CD14-positive monocyte (primary cell): ENCODE results near the gene EGF. TPM values are rescaled to one million over a fixed set of nuclear protein-coding genes. Genes with fewer than 3 reads are reported as not detected.

Experiments used
- DNase-seq, 3 donors: peaks; one replicate each; pipeline ENCODE4 v3.0.0-alpha.2; 2011 to 2022
- H2AFZ ChIP-seq: 2 replicates; pipeline ENCODE4 v1.6.0; 2012; ENCODE audit warnings: mild to moderate bottlenecking, low read depth, low read length, inconsistent platforms; ENCODE audit not compliant: insufficient read depth, poor library complexity, severe bottlenecking
- H3K27ac ChIP-seq, 2 donors: 1 replicate in 1 of 2; 2 replicates in 1 of 2; pipeline ENCODE4 v1.5.1; 2012 to 2013; ENCODE audit warnings: low read length in 2 of 2, control low read depth in 1 of 2, inconsistent platforms in 1 of 2, low read depth in 1 of 2, mild to moderate bottlenecking in 1 of 2
- H3K27me3 ChIP-seq, 2 donors: one replicate each; pipeline versions ENCODE4 v1.6.0 to v1.6.1; 2011 to 2013; ENCODE audit warnings: low read length in 2 of 2; ENCODE audit not compliant: control insufficient read depth in 2 of 2, insufficient read depth in 2 of 2
- H3K36me3 ChIP-seq, 2 donors: replicated peaks in 1 of 2; 1 replicate in 1 of 2; 2 replicates in 1 of 2; pipeline versions ENCODE4 v1.5.1 to v1.6.1; 2012 to 2013; ENCODE audit warnings: low read length in 2 of 2, control low read depth in 1 of 2, inconsistent platforms in 1 of 2, mild to moderate bottlenecking in 1 of 2; ENCODE audit not compliant: insufficient read depth in 2 of 2, control insufficient read depth in 1 of 2
- H3K4me1 ChIP-seq, 2 donors: 1 replicate in 1 of 2; 2 replicates in 1 of 2; pipeline versions ENCODE4 v1.5.1 to v1.6.1; 2012 to 2013; ENCODE audit warnings: low read length in 2 of 2, control low read depth in 1 of 2, inconsistent platforms in 1 of 2, mild to moderate bottlenecking in 1 of 2, moderate library complexity in 1 of 2; ENCODE audit not compliant: insufficient read depth in 2 of 2, control insufficient read depth in 1 of 2
- H3K4me2 ChIP-seq: replicated peaks from 2 replicates; pipeline ENCODE3; 2012; ENCODE audit warnings: low read length, moderate library complexity, mild to moderate bottlenecking; ENCODE audit not compliant: poor library complexity, severe bottlenecking; ENCODE audit errors: extremely low read depth
- H3K4me3 ChIP-seq, 3 experiments: fragments of 200-600 bp in 1 of 3; sonication (generic) in 1 of 3; replicated peaks in 1 of 3; 1 replicate in 2 of 3; 2 replicates in 1 of 3; pipeline ENCODE4 v1.5.1; 2011 to 2013; ENCODE audit warnings: low read length in 3 of 3, mild to moderate bottlenecking in 3 of 3, control low read depth in 2 of 3, low read depth in 2 of 3, inconsistent platforms in 1 of 3, moderate library complexity in 1 of 3
- H3K79me2 ChIP-seq: 2 replicates; pipeline ENCODE4 v1.6.0; 2012; ENCODE audit warnings: mild to moderate bottlenecking, control low read depth, inconsistent platforms, low read length, moderate library complexity; ENCODE audit not compliant: insufficient read depth
- H3K9ac ChIP-seq: 2 replicates; pipeline ENCODE4 v1.6.0; 2017; ENCODE audit warnings: low read length, mild to moderate bottlenecking; ENCODE audit not compliant: insufficient read depth, poor library complexity, severe bottlenecking
- H3K9me3 ChIP-seq, 2 donors: replicated peaks in 1 of 2; 1 replicate in 1 of 2; 2 replicates in 1 of 2; pipeline versions ENCODE4 v1.5.1 to v1.6.1; 2012 to 2013; ENCODE audit warnings: low read length in 2 of 2, control low read depth in 1 of 2; ENCODE audit not compliant: control insufficient read depth in 1 of 2, insufficient read depth in 1 of 2
- H4K20me1 ChIP-seq: 2 replicates; pipeline ENCODE4 v1.6.0; 2012; ENCODE audit warnings: mild to moderate bottlenecking, low read length, control low read depth, moderate library complexity; ENCODE audit not compliant: insufficient read depth
- H3K27ac Mint-ChIP-seq, 7 donors: one replicate each; pipeline ENCODE4 v1.8.0; 2020; ENCODE audit warnings: mild to moderate bottlenecking in 7 of 7, mixed read lengths in 7 of 7, moderate library complexity in 6 of 7, inconsistent platforms in 2 of 7
- H3K27me3 Mint-ChIP-seq, 3 donors: one replicate each; pipeline ENCODE4 v1.8.0; 2021 to 2022; ENCODE audit warnings: low read depth in 3 of 3, mild to moderate bottlenecking in 3 of 3, mixed read lengths in 3 of 3, moderate library complexity in 3 of 3, inconsistent platforms in 1 of 3
- H3K36me3 Mint-ChIP-seq, 2 donors: one replicate each; pipeline ENCODE4 v1.8.0; 2020; ENCODE audit warnings: mixed read lengths in 2 of 2, inconsistent platforms in 1 of 2, mild to moderate bottlenecking in 1 of 2
- H3K4me1 Mint-ChIP-seq: one replicate; pipeline ENCODE4 v1.8.0; 2020; ENCODE audit warnings: mild to moderate bottlenecking, mixed read lengths
- H3K4me3 Mint-ChIP-seq, 2 donors: one replicate each; pipeline ENCODE4 v1.8.0; 2020; ENCODE audit warnings: mild to moderate bottlenecking in 2 of 2, mixed read lengths in 2 of 2, moderate library complexity in 1 of 2
- H3K9me3 Mint-ChIP-seq, 7 donors: one replicate each; pipeline ENCODE4 v1.8.0; 2020 to 2022; ENCODE audit warnings: mixed read lengths in 7 of 7, mild to moderate bottlenecking in 6 of 7, moderate library complexity in 6 of 7, inconsistent platforms in 2 of 7
- WGBS: methylation state at CpG from one replicate; pipeline ENCODE4 v1.1.5; 2013; ENCODE audit warnings: missing lambda C conversion rate; ENCODE audit not compliant: insufficient coverage; 5-methylcytosine and 5-hydroxymethylcytosine counted together
- intact Hi-C, 2 donors: fragments of 100-400 bp; cut with micrococcal nuclease; formaldehyde crosslinking; loops; one replicate each; pipeline versions ENCODE4 v1.15.0 to v1.15.1; 2023
- polyA plus RNA-seq, 3 donors: library from polyadenylated mRNA; depleted of rRNA in 1 of 3; unstranded in 2 of 3; stranded (reverse) in 1 of 3; fragments of 300-500 nt in 2 of 3; fragments of >200 nt in 1 of 3; fragmentation: Illumina TruSeq in 2 of 3; gene quantifications; 1 replicate in 2 of 3; 2 replicates in 1 of 3; pipeline ENCODE4 v1.2.3, GENCODE V29; 2012 to 2021
- TF ChIP-seq, protein P1 (sequence below): fragments of 200-600 bp; IDR thresholded peaks from one replicate; pipeline ENCODE4 v1.8.0; 2022; ENCODE audit warnings: antibody characterized with exemption, mild to moderate bottlenecking

The EGF gene
- polyA plus RNA-seq, 3 donors: 0.17 to 4.8 TPM; not detected in 1

DNA sequence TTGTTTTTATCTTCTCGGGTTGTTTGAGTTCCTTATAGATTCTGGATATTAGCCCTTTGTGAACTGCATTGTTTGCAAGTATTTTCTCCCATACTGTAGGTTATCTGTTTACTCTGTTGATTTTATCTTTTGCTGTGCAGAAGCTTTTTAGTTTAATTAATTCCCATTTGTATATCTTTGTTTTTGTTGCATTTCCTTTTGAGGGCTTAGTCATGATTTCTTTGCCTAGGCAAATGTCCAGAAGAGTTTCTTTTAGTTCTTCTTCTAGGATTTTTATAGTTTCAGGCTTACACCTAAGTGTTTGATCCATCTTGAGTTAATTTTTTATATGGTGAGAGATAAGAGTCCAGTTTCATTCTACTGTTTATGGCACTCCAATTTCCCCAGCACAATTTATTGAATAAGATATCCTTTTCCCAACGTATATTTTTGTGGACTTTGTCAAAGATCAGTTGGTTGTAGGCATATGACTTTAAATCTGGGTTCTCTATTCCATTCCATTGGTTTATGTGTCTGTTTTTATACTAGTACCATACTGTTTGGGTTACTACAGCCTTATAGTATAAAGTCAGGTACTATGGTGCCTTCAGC, 54.3 kb downstream of the EGF start:
- TF ChIP-seq, protein P1, sequence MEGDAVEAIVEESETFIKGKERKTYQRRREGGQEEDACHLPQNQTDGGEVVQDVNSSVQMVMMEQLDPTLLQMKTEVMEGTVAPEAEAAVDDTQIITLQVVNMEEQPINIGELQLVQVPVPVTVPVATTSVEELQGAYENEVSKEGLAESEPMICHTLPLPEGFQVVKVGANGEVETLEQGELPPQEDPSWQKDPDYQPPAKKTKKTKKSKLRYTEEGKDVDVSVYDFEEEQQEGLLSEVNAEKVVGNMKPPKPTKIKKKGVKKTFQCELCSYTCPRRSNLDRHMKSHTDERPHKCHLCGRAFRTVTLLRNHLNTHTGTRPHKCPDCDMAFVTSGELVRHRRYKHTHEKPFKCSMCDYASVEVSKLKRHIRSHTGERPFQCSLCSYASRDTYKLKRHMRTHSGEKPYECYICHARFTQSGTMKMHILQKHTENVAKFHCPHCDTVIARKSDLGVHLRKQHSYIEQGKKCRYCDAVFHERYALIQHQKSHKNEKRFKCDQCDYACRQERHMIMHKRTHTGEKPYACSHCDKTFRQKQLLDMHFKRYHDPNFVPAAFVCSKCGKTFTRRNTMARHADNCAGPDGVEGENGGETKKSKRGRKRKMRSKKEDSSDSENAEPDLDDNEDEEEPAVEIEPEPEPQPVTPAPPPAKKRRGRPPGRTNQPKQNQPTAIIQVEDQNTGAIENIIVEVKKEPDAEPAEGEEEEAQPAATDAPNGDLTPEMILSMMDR: no peak
- Histone ChIP-seq H3K27ac (no peak overlapping the region), H4K20me1 (no peaks in the 10 kb centered on the region), H3K4me3 (no peak overlapping the region), H3K9ac (no peak overlapping the region), H3K27me3 (peaks cover 0 to 2% of the 10 kb centered on the region in 2 donors), H2AFZ (no peak overlapping the region), H3K4me1 (peaks cover 19 to 24% of the 10 kb centered on the region in 2 donors), H3K4me2 (no peak overlapping the region), H3K9me3 (no peaks in the 10 kb centered on the region), H3K36me3 (no peaks in the 10 kb centered on the region), H3K79me2 (no peaks in the 10 kb centered on the region)
- no peak for DNase-seq
- peaks cover 0 to 3% (median 0%) of the 10 kb centered on the region in 3 donors for H3K27me3 Mint-ChIP-seq
- intact Hi-C loops: no loop called here
- H3K4me3 Mint-ChIP-seq: no peak overlapping the region
- no peaks in the 10 kb centered on the region for H3K36me3 Mint-ChIP-seq
- H3K4me1 Mint-ChIP-seq: peaks cover 17% of the 10 kb centered on the region
- H3K27ac Mint-ChIP-seq: no peak overlapping the region
- H3K9me3 Mint-ChIP-seq: no peaks in the 10 kb centered on the region
- no CpG with 5 or more reads among the region's 2 CpGs for WGBS

DNA sequence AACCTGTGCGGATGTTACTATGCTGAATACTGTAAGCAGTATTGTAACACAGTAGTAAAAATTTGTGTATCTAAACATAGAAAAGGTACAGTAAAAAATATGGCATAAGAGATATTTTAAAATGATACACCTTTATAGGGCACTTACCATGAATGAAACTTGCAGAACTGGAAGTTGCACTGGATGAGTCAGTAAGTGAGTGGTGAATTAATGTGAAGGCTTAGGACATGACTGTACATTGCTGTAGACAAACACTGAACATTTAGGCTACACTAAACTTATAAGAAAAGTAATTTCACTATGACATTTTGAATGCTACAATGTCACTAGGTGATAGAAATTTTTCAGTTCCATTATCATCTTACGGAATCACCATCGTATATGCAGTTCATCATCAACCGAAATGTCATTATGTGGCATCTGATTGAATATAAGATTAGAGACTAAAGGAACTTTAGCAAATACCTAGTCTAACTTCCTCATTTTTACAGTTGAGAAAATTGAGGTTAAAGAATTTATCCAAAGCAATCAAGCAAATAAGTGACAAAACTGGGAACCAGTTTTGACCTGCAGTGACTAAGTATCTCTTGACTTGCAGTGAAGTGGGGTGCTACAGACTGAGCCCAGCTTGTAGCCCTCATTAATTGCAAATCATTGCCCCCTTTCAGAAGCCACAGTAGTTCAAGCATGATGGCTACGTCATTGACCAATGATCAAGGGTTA, 55.3 kb downstream of the EGF start:
- peak in 1 of 3 donors; percentile 41 for DNase-seq
- no peak overlapping the region for H3K4me3 ChIP-seq
- H3K4me1 ChIP-seq: peaks cover 19 to 24% of the 10 kb centered on the region in 2 donors
- Mint-ChIP-seq H3K4me3 (no peak overlapping the region), H3K4me1 (peaks cover 17% of the 10 kb centered on the region), H3K9me3 (no peaks in the 10 kb centered on the region), H3K36me3 (no peaks in the 10 kb centered on the region), H3K27me3 (peaks cover 0 to 3% (median 0%) of the 10 kb centered on the region in 3 donors), H3K27ac (no peak overlapping the region)
- H3K9me3 ChIP-seq: no peaks in the 10 kb centered on the region
- WGBS: no CpG with 5 or more reads among the region's 5 CpGs
- TF ChIP-seq, protein P1: no peak
- H3K27ac ChIP-seq: no peak overlapping the region
- no peaks in the 10 kb centered on the region for H3K36me3 ChIP-seq
- no peak overlapping the region for H3K4me2 ChIP-seq
- H3K9ac ChIP-seq: no peak overlapping the region
- no peak overlapping the region for H2AFZ ChIP-seq
- no peaks in the 10 kb centered on the region for H4K20me1 ChIP-seq
- intact Hi-C loops: no loop called here
- H3K27me3 ChIP-seq: peaks cover 0 to 2% of the 10 kb centered on the region in 2 donors
- no peaks in the 10 kb centered on the region for H3K79me2 ChIP-seq
